Skeletal muscle tissue (tissue), 4 donors: ENCODE results near the gene TSPOAP1. TPM values are rescaled to one million over a fixed set of nuclear protein-coding genes. Genes with fewer than 3 reads are reported as not detected.

ENCODE experiments used
- H3K27ac ChIP-seq: one replicate; pipeline ENCODE4 v1.7.0; 2013; ENCODE audit warnings: mild to moderate bottlenecking, low read depth, low read length, inconsistent platforms
- H3K27me3 ChIP-seq, 3 donors: one replicate each; pipeline ENCODE4 v1.7.0; 2013; ENCODE audit warnings: low read length in 3 of 3; ENCODE audit not compliant: control insufficient read depth in 3 of 3, insufficient read depth in 3 of 3
- H3K36me3 ChIP-seq, 3 donors: one replicate each; pipeline ENCODE4 v1.7.0; 2013; ENCODE audit warnings: low read length in 3 of 3; ENCODE audit not compliant: control insufficient read depth in 3 of 3, insufficient read depth in 3 of 3
- H3K4me1 ChIP-seq, 3 donors: one replicate each; pipeline ENCODE4 v1.7.0; 2013; ENCODE audit warnings: low read length in 3 of 3, mild to moderate bottlenecking in 3 of 3; ENCODE audit not compliant: control insufficient read depth in 3 of 3, insufficient read depth in 3 of 3
- H3K4me3 ChIP-seq, 3 donors: one replicate each; pipeline ENCODE4 v1.7.0; 2013; ENCODE audit warnings: low read length in 3 of 3
- H3K9ac ChIP-seq, 3 donors: one replicate each; pipeline ENCODE4 v1.7.0; 2013; ENCODE audit warnings: low read length in 3 of 3, mild to moderate bottlenecking in 3 of 3, moderate library complexity in 2 of 3, low read depth in 1 of 3
- H3K9me3 ChIP-seq, 3 donors: one replicate each; pipeline ENCODE4 v1.7.0; 2013; ENCODE audit warnings: low read length in 3 of 3; ENCODE audit not compliant: control insufficient read depth in 3 of 3
- total RNA-seq: library from RNA; depleted of rRNA; stranded (reverse); fragments of >200 nt; gene quantifications from one replicate; pipeline ENCODE4 v1.2.3, GENCODE V29; 2014
- donor health status: Osteomylitis.

TSPOAP1 gene
- total RNA-seq, 1 donor from 2014 or later, result 1.0 TPM

DNA sequence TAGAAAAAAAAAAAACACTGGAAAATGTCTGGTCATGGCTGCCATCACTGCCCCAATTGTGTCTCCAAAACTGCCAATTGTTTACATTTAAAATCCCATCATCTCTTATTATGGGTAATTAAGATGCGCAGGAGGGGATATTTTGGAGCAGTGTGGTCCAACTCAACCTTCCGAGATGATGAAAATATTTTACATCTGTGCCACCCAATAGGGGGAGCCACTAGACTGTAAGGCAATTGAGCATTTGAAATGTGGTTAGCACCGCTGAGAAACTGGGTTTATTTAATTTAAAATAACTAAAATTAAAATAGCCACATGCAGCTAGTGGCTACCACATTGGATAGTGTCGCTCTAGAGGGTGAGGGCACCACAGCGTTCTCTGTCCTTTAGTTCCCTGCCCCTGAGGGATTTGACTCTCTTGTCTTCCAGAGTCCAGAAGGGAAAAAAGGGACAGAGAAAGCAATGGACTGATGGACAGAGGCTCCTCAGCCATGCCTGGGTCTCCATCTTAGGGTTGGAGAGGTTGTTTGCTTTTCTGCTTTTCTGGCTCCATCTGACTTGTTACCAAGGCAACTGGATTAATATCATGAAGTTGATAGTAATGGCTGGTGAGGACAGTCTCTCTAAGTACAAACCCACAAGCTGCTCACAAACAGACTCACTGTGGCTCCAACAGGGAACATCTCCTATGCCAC is 51.3 kb downstream of the TSPOAP1 start:
- peaks cover 0 to 9% (median 8%) of the 10 kb centered on the region in 3 donors for H3K27me3 ChIP-seq
- no peaks in the 10 kb centered on the region for H3K9me3 ChIP-seq
- H3K36me3 ChIP-seq, result no peaks in the 10 kb centered on the region
- no peak overlapping the region for H3K4me3 ChIP-seq
- H3K9ac ChIP-seq, result no peak overlapping the region
- peaks cover 4 to 14% (median 12%) of the 10 kb centered on the region in 3 donors for H3K4me1 ChIP-seq
- no peak overlapping the region for H3K27ac ChIP-seq

DNA sequence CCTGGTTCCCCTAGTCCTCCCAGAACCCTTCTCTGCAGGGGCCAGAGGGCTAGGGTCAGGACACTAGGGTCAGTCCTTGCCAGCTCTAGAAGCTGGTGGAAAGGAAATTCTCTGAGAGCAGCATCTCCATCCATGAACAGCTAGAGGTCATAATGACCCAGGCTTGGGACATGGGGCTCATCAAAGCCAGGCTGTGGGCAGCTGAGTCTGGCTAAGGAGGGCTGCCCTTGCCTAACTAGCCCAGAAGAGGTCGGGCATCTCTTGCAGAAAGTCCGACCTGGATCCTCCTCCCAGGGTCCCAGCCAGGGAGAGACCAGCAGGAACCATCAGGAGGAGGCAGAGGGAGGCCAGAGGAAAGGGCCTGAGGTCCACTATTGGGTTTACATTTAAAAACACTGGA is 52.2 kb downstream of the TSPOAP1 start:
- no peak overlapping the region for H3K27ac ChIP-seq
- H3K9me3 ChIP-seq, result no peaks in the 10 kb centered on the region
- no peaks in the 10 kb centered on the region for H3K36me3 ChIP-seq
- no peak overlapping the region for H3K4me3 ChIP-seq
- H3K4me1 ChIP-seq, result peaks cover 4 to 14% (median 12%) of the 10 kb centered on the region in 3 donors
- peaks cover 0 to 9% (median 5%) of the 10 kb centered on the region in 3 donors for H3K27me3 ChIP-seq
- no peak overlapping the region for H3K9ac ChIP-seq

- Histone ChIP-seq H3K9me3 (no peaks in the 10 kb centered on the region), H3K4me1 (peaks cover 4 to 14% (median 12%) of the 10 kb centered on the region in 3 donors), H3K9ac (no peak overlapping the region), H3K36me3 (no peaks in the 10 kb centered on the region), H3K4me3 (no peak overlapping the region), H3K27ac (no peak overlapping the region), H3K27me3 (peaks cover 0 to 9% (median 5%) of the 10 kb centered on the region in 3 donors)
Observed at GRCh38 chr17:58275417-58275816, 53.2 kb downstream of the TSPOAP1 start.

GRCh38 chr17:58273453-58274104 is 55.0 kb downstream of the TSPOAP1 start:
- Histone ChIP-seq H3K27me3 (no peaks in the 10 kb centered on the region), H3K27ac (no peak overlapping the region), H3K9ac (no peak overlapping the region), H3K9me3 (no peaks in the 10 kb centered on the region), H3K4me1 (peaks cover 0 to 4% (median 3%) of the 10 kb centered on the region in 3 donors), H3K4me3 (no peak overlapping the region), H3K36me3 (no peaks in the 10 kb centered on the region)

DNA sequence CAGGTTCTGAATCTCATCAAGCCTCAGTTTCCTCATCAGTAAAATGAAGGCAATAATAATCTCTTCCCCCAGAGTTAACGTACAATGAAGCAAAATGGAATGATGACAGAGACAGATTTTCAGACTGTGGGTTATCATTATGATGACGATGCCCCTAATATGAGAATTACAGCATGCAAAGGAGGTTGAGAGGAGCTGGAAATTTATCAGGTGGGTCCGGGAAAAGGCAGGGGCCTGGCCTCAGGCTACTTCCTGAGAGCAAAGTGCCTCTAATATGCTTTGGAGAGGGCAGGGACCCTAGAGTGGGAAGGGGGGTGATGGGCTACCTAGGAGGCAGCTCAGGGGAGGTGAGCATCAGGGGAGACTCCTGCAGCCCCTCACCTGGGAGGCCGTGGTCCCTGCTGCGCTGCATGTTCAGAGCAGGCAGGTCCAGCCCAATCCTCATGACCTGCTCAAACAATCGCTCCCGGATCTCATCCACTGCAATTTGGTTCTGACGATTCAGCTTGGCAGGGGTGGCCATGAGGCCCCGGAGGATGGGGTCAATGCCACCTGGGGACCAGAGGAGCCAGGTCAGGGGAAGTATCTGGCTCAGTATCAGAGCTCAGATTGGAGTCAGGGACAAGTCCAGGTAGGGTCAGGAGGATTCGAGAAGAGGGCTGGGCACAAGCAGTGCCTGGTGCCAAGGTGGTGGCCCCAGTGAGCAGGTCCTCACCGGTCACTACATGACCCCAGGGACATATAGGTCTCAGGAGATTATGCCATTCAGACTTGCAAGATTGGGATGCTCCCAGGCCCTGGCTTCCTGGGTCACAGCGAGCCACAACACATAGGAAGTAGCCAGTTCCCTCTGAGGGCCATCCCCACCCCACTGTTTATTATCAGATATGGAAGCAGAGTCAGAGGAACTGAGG is 56.0 kb downstream of the TSPOAP1 start:
- Histone ChIP-seq H3K4me3 (no peak overlapping the region), H3K9ac (no peak overlapping the region), H3K27me3 (no peaks in the 10 kb centered on the region), H3K36me3 (no peaks in the 10 kb centered on the region), H3K27ac (no peak overlapping the region), H3K4me1 (no peaks in the 10 kb centered on the region), H3K9me3 (no peaks in the 10 kb centered on the region)

- no peaks in the 10 kb centered on the region for H3K9me3 ChIP-seq
- H3K4me1 ChIP-seq, result no peaks in the 10 kb centered on the region
- H3K36me3 ChIP-seq, result no peaks in the 10 kb centered on the region
- H3K4me3 ChIP-seq, result no peak overlapping the region
- H3K27ac ChIP-seq, result no peak overlapping the region
- H3K9ac ChIP-seq, result no peak overlapping the region
- H3K27me3 ChIP-seq, result peaks cover 0 to 4% (median 0%) of the 10 kb centered on the region in 3 donors
Observed at GRCh38 chr17:58271216-58271931, 57.2 kb downstream of the TSPOAP1 start.

- H3K36me3 ChIP-seq, result no peaks in the 10 kb centered on the region
- no peak overlapping the region for H3K9ac ChIP-seq
- H3K27me3 ChIP-seq, result peaks cover 0 to 10% (median 4%) of the 10 kb centered on the region in 3 donors
- no peaks in the 10 kb centered on the region for H3K9me3 ChIP-seq
- no peaks in the 10 kb centered on the region for H3K4me1 ChIP-seq
- H3K27ac ChIP-seq, result no peak overlapping the region
- H3K4me3 ChIP-seq, result no peak overlapping the region
Observed at GRCh38 chr17:58270476-58271215, 57.9 kb downstream of the TSPOAP1 start.

- H3K4me3 ChIP-seq, result no peak overlapping the region
- H3K27ac ChIP-seq, result no peak overlapping the region
- H3K36me3 ChIP-seq, result no peaks in the 10 kb centered on the region
- H3K9me3 ChIP-seq, result no peaks in the 10 kb centered on the region
- H3K9ac ChIP-seq, result no peak overlapping the region
- H3K4me1 ChIP-seq, result no peaks in the 10 kb centered on the region
- H3K27me3 ChIP-seq, result peaks cover 0 to 14% (median 7%) of the 10 kb centered on the region in 3 donors
Observed at GRCh38 chr17:58269557-58270291, 58.9 kb downstream of the TSPOAP1 start.
